HepG2 (cell line): ENCODE measurements around the gene CST8. TPM values are rescaled to one million over a fixed set of nuclear protein-coding genes. Genes with fewer than 3 reads are reported as not detected.
A peak's percentile ranks its signal among the peaks of the same experiment; 100 is the strongest.

Experiments
- ATAC-seq: fragments of 200-7000 bp; cut with Tn5 transposase; 3 replicates; pipeline ENCODE4 v1.9.1; 2020; ENCODE audit warnings: mild to moderate bottlenecking, moderate library complexity
- Bru-seq: library from RNA; stranded (reverse); fragments of 400-500 nt; gene quantifications from one replicate; lab custom pipeline; 2021; lab: Mats Ljungman, UMichigan
- BruChase-seq, 2 experiments: library from RNA; stranded (reverse); fragments of 400-500 nt; gene quantifications; one replicate each; lab custom pipeline; 2021; lab: Mats Ljungman, UMichigan
- BruUV-seq: library from RNA; stranded (reverse); fragments of 400-500 nt; replicated peaks from 2 replicates; lab custom pipeline; 2021; lab: Mats Ljungman, UMichigan
- CTCF ChIA-PET: fragments of 300-600 bp; formaldehyde crosslinking; extraction: SDS; loops from one replicate; lab custom pipeline; 2021; ENCODE audit warnings: low total read pairs, inconsistent platforms, low intra/inter-chr PET ratio; lab: Yijun Ruan, JAX
- POLR2A ChIA-PET: fragments of 350-600 bp; sonication (Branson Sonifier 250); formaldehyde crosslinking; loops from one replicate; lab custom pipeline; 2020; ENCODE audit warnings: antibody characterized with exemption, inconsistent platforms; lab: Yijun Ruan, JAX
- DNase-seq: peaks from one replicate; pipeline ENCODE4 v3.0.0-alpha.2; 2015; ENCODE audit warnings: low spot score
- FAIRE-seq: peaks from 3 replicates; lab custom pipeline; 2011; peaks lifted over from hg19 to GRCh38; lab: Jason Lieb, UNC
- H2AFZ ChIP-seq: one replicate; pipeline ENCODE4 v1.6.1; 2011; ENCODE audit warnings: low read length, inconsistent platforms
- H3K27ac ChIP-seq: fragments of 300-600 bp; 3 replicates; pipeline ENCODE4 v1.8.0; 2011; ENCODE audit warnings: mixed run types, mild to moderate bottlenecking, mixed read lengths, low read length, inconsistent platforms; ENCODE audit not compliant: insufficient read depth; ENCODE audit errors: extremely low read length
- H3K27me3 ChIP-seq, 2 experiments: fragments of 200-600 bp in 1 of 2; 2 replicates in 1 of 2; 3 replicates in 1 of 2; pipeline versions ENCODE4 v1.6.0 to v1.8.0; 2011; ENCODE audit warnings: low read length in 2 of 2, mild to moderate bottlenecking in 2 of 2, moderate library complexity in 2 of 2, inconsistent platforms in 1 of 2; ENCODE audit not compliant: insufficient read depth in 2 of 2, control insufficient read depth in 1 of 2
- H3K36me3 ChIP-seq, 2 experiments: fragments of 200-600 bp in 1 of 2; replicated peaks in 1 of 2; 2 replicates in 1 of 2; 3 replicates in 1 of 2; pipeline versions ENCODE4 v1.5.1 to v1.8.0; 2011; ENCODE audit warnings: low read length in 2 of 2, inconsistent platforms in 1 of 2; ENCODE audit not compliant: insufficient read depth in 2 of 2, control insufficient read depth in 1 of 2
- H3K4me1 ChIP-seq: 2 replicates; pipeline ENCODE4 v1.5.1; 2012; ENCODE audit warnings: low read length, inconsistent platforms; ENCODE audit not compliant: insufficient read depth
- H3K4me2 ChIP-seq: 2 replicates; pipeline ENCODE4 v1.6.0; 2011; ENCODE audit warnings: low read depth, low read length, inconsistent platforms
- H3K4me3 ChIP-seq, 3 experiments: fragments of 200-600 bp in 1 of 3; sonication (generic), shearing (Covaris generic) in 1 of 3; replicated peaks in 1 of 3; 2 replicates each; pipeline ENCODE4 v1.5.1; 2011 to 2016; ENCODE audit warnings: low read length in 3 of 3, inconsistent platforms in 2 of 3, low read depth in 2 of 3, mild to moderate bottlenecking in 2 of 3, control low read depth in 1 of 3, mixed read lengths in 1 of 3; ENCODE audit not compliant: insufficient read depth in 1 of 3
- H3K79me2 ChIP-seq: one replicate; pipeline ENCODE4 v1.6.1; 2011; ENCODE audit warnings: low read length, inconsistent platforms; ENCODE audit not compliant: insufficient read depth
- H3K9ac ChIP-seq: 2 replicates; pipeline ENCODE4 v1.6.0; 2011; ENCODE audit warnings: mild to moderate bottlenecking, low read depth, low read length, inconsistent platforms; ENCODE audit not compliant: insufficient read depth
- H3K9me3 ChIP-seq: 2 replicates; pipeline ENCODE4 v1.5.1; 2012; ENCODE audit warnings: mild to moderate bottlenecking, low read length
- H4K20me1 ChIP-seq: 2 replicates; pipeline ENCODE4 v1.6.0; 2011; ENCODE audit warnings: inconsistent platforms, mild to moderate bottlenecking, low read length, moderate library complexity; ENCODE audit not compliant: insufficient read depth
- BHLHE40 ChIP-seq: IDR thresholded peaks from 2 replicates; pipeline ENCODE4 v1.6.1; 2011; ENCODE audit warnings: low read length, improper control_type of control experiment
- CAMTA2 ChIP-seq: sonication (generic); formaldehyde crosslinking; IDR thresholded peaks from 2 replicates; pipeline ENCODE4 v1.4.0; 2020; ENCODE audit warnings: mild to moderate bottlenecking, missing genetic modification reagents, borderline replicate concordance
- GZF1 ChIP-seq: sonication (generic); formaldehyde crosslinking; IDR thresholded peaks from 2 replicates; pipeline ENCODE4 v1.5.1; 2020; ENCODE audit warnings: mild to moderate bottlenecking, missing genetic modification reagents
- HDAC6 ChIP-seq: fragments of 200-600 bp; sonication (generic); IDR thresholded peaks from 2 replicates; pipeline ENCODE4 v1.7.0; 2017; ENCODE audit warnings: mild to moderate bottlenecking, antibody characterized with exemption, low read length, low read depth
- IKZF5 ChIP-seq: IDR thresholded peaks from 2 replicates; pipeline ENCODE4 v1.6.1; 2018; ENCODE audit warnings: missing genetic modification reagents, mild to moderate bottlenecking, missing compliant biosample characterization
- KDM1A ChIP-seq: IDR thresholded peaks from 2 replicates; pipeline ENCODE4 v1.6.1; 2016; ENCODE audit warnings: missing compliant biosample characterization
- NBN ChIP-seq: fragments of 450-650 bp; conservative IDR thresholded peaks from 2 replicates; pipeline ENCODE4 v1.6.1; 2017
- PRDM4 ChIP-seq: sonication (generic); formaldehyde crosslinking; IDR thresholded peaks from 2 replicates; pipeline ENCODE4 v1.9.0; 2021; ENCODE audit warnings: missing genetic modification reagents, borderline replicate concordance
- ZBTB8A ChIP-seq: sonication (generic); formaldehyde crosslinking; IDR thresholded peaks from 2 replicates; pipeline ENCODE4 v1.4.0; 2020; ENCODE audit warnings: mild to moderate bottlenecking, low read depth, missing genetic modification reagents, borderline replicate concordance
- ZFP37 ChIP-seq: sonication (generic); formaldehyde crosslinking; IDR thresholded peaks from 2 replicates; pipeline ENCODE4 v1.4.0; 2020; ENCODE audit warnings: missing genetic modification reagents, borderline replicate concordance
- ZNF138 ChIP-seq: sonication (generic); formaldehyde crosslinking; IDR thresholded peaks from 2 replicates; pipeline ENCODE4 v1.5.0; 2020; ENCODE audit warnings: mild to moderate bottlenecking, low read depth, missing genetic modification reagents
- ZNF326 ChIP-seq: sonication (generic); formaldehyde crosslinking; IDR thresholded peaks from 2 replicates; pipeline ENCODE4 v1.4.0; 2020; ENCODE audit warnings: missing genetic modification reagents, borderline replicate concordance
- ZNF430 ChIP-seq: sonication (generic); formaldehyde crosslinking; IDR thresholded peaks from 2 replicates; pipeline ENCODE4 v1.9.0; 2021; ENCODE audit warnings: mild to moderate bottlenecking, missing genetic modification reagents
- ZNF616 ChIP-seq: sonication (generic); formaldehyde crosslinking; IDR thresholded peaks from 2 replicates; pipeline ENCODE4 v1.5.0; 2020; ENCODE audit warnings: low read depth, mild to moderate bottlenecking, missing genetic modification reagents
- ZNF800 ChIP-seq: sonication (generic); formaldehyde crosslinking; IDR thresholded peaks from 2 replicates; pipeline ENCODE4 v1.4.0; 2020; ENCODE audit warnings: missing genetic modification reagents
- ZNF879 ChIP-seq: sonication (generic); formaldehyde crosslinking; IDR thresholded peaks from 2 replicates; pipeline ENCODE4 v1.8.1; 2023; ENCODE audit warnings: missing genetic modification reagents
- WGBS: methylation state at CpG from one replicate; pipeline ENCODE4 v1.1.6; 2017; ENCODE audit warnings: low lambda C conversion rate; 5-methylcytosine and 5-hydroxymethylcytosine counted together
- in situ Hi-C: cut with HindIII; loops from 2 replicates; pipeline ENCODE4 v1.10.0; 2017; ENCODE audit warnings: low pct_unique_long_range_greater_than_20kb; ENCODE audit not compliant: extremely low pct_ligation_motif_present
- intact Hi-C: fragments of 100-400 bp; cut with micrococcal nuclease; formaldehyde crosslinking; loops from one replicate; pipeline ENCODE4 v1.10.0; 2022; ENCODE audit not compliant: unreplicated experiment
- long read RNA-seq, 2 experiments: library from RNA in 1 of 2; library from polyadenylated mRNA in 1 of 2; stranded (forward) in 1 of 2; unstranded in 1 of 2; transcript quantifications; one replicate each; pipeline ENCODE4 v2.0.0, GENCODE V29; 2019 to 2022
- polyA minus RNA-seq, 3 experiments: library from RNA; depleted of rRNA, polyadenylated mRNA; stranded (reverse); fragments of >200 nt; gene quantifications; 2 replicates each; pipeline ENCODE4 v1.2.3, GENCODE V29; 2011; ENCODE audit warnings: low replicate concordance in 1 of 3
- polyA plus RNA-seq, 8 experiments: library from polyadenylated mRNA; depleted of rRNA in 3 of 8; stranded (reverse) in 7 of 8; unstranded in 1 of 8; fragments of >200 nt; fragmentation: Illumina TruSeq in 4 of 8; extraction: Trizol in 4 of 8; gene quantifications; 2 replicates each; pipeline versions ENCODE4 v1.2.1 to v1.2.3, GENCODE V29; 2011 to 2016; ENCODE audit warnings: low read depth in 4 of 8, missing spikeins in 1 of 8, mixed read lengths in 1 of 8; ENCODE audit not compliant: insufficient read depth in 1 of 8
- total RNA-seq, 5 experiments: library from RNA; depleted of rRNA; stranded (reverse); fragments of >200 nt; fragmentation: Illumina TruSeq; extraction: Trizol; gene quantifications; 2 replicates each; pipeline ENCODE4 v1.2.3, GENCODE V29; 2016; ENCODE audit warnings: low read depth in 1 of 5

Gene CST8
- total RNA-seq (2016; rRNA removed; fragmentation: Illumina TruSeq; extraction: Trizol) (not detected in 2 replicates), polyA plus RNA-seq (2011; rRNA removed) (not detected in 2 replicates), polyA minus RNA-seq (2011; rRNA and poly(A)+ RNA removed; ENCODE audit: low replicate concordance) (not detected in 2 replicates), Bru-seq, nascent RNA (not detected), BruChase-seq, experiment 1, labeled RNA remaining after a 6-hour chase (not detected), BruChase-seq, experiment 2, labeled RNA remaining after a 2-hour chase (not detected)
- not detected in 2 replicates for total RNA-seq (2016; cell fraction: cytosol; rRNA removed; fragmentation: Illumina TruSeq; extraction: Trizol; ENCODE audit: low read depth)
- not detected in 2 replicates for total RNA-seq (2016; cell fraction: insoluble cytoplasmic fraction; rRNA removed; fragmentation: Illumina TruSeq; extraction: Trizol)
- not detected in 2 replicates for total RNA-seq (2016; cell fraction: membrane; rRNA removed; fragmentation: Illumina TruSeq; extraction: Trizol)
- not detected in 2 replicates for total RNA-seq (2016; cell fraction: nucleus; rRNA removed; fragmentation: Illumina TruSeq; extraction: Trizol)
- not detected in 2 replicates for polyA plus RNA-seq (2011; cell fraction: cytosol; rRNA removed)
- not detected in 2 replicates for polyA plus RNA-seq (2011; cell fraction: nucleus; rRNA removed)
- polyA plus RNA-seq (2012) = not detected in 2 replicates
- polyA plus RNA-seq (2016; cell fraction: cytosol; fragmentation: Illumina TruSeq; extraction: Trizol; ENCODE audit: low read depth) = not detected in 2 replicates
- not detected in 2 replicates for polyA plus RNA-seq (2016; cell fraction: insoluble cytoplasmic fraction; fragmentation: Illumina TruSeq; extraction: Trizol; ENCODE audit: low read depth)
- not detected in 2 replicates for polyA plus RNA-seq (2016; cell fraction: membrane; fragmentation: Illumina TruSeq; extraction: Trizol; ENCODE audit: low read depth)
- not detected in 2 replicates for polyA plus RNA-seq (2016; cell fraction: nucleus; fragmentation: Illumina TruSeq; extraction: Trizol; ENCODE audit: insufficient read depth, low read depth)
- polyA minus RNA-seq (2011; cell fraction: cytosol; rRNA and poly(A)+ RNA removed) = not detected in 2 replicates
- not detected in 2 replicates for polyA minus RNA-seq (2011; cell fraction: nucleus; rRNA and poly(A)+ RNA removed)
- long read RNA-seq, experiment 1 = 0 reads
- long read RNA-seq, experiment 2 = 0 reads

GRCh38 chr20:23490817-23491216, at the start of gene CST8:
TSS of gene CST8 (plus strand) at chr20:23491117. CDS start at chr20:23491668, 551 bp downstream.
- no TSS peak for BruUV-seq
- 57% methylated on average over 5 of the region's 5 CpGs for WGBS
- ATAC-seq (peak; percentile 58; the same call in 1 of the 3 replicates), FAIRE-seq (no peak), DNase-seq (no peak)
- no peaks in the 10 kb centered on the region for H3K9me3 ChIP-seq
- intact Hi-C loops = no loop called here
- no peak within 1 kb of the TSS for H3K4me2 ChIP-seq
- H3K4me3 ChIP-seq = no peak within 1 kb of the TSS
- no peak within 1 kb of the TSS for H2AFZ ChIP-seq
- no peaks in the 10 kb centered on the region for H3K79me2 ChIP-seq
- ChIA-PET POLR2A (no interaction called here), CTCF (no interaction called here)
- peaks cover 23% of the 10 kb centered on the region for H3K4me1 ChIP-seq
- in situ Hi-C loops = no loop called here
- H3K27ac ChIP-seq = no peak within 1 kb of the TSS
- H4K20me1 ChIP-seq = peaks cover 3% of the 10 kb centered on the region; the same call in 1 of the 2 replicates
- no peak within 1 kb of the TSS for H3K9ac ChIP-seq
- no peaks in the 10 kb centered on the region for H3K36me3 ChIP-seq
- H3K27me3 ChIP-seq = peaks cover 0 to 4% of the 10 kb centered on the region in 2 experiments; a peak in 1 of 5 replicates
- TF ChIP-seq NBN = no peak
- no peak for TF ChIP-seq GZF1 (CRISPR knock-in tag)
- no peak for TF ChIP-seq HDAC6
- no peak for TF ChIP-seq ZBTB8A
- TF ChIP-seq PRDM4 (CRISPR knock-in tag) = no peak
- no peak for TF ChIP-seq ZNF430 (CRISPR knock-in tag)
- no peak for TF ChIP-seq BHLHE40
- no peak for TF ChIP-seq ZNF800 (CRISPR knock-in tag)
- no peak for TF ChIP-seq KDM1A (CRISPR knock-in tag)
- TF ChIP-seq ZFP37 (CRISPR knock-in tag) = no peak
- no peak for TF ChIP-seq ZNF138 (CRISPR knock-in tag)
- TF ChIP-seq ZNF616 (CRISPR knock-in tag) = no peak
- TF ChIP-seq ZNF326 (CRISPR knock-in tag) = no peak
- no peak for TF ChIP-seq IKZF5 (CRISPR knock-in tag)
- TF ChIP-seq CAMTA2 (CRISPR knock-in tag) = no peak
- TF ChIP-seq ZNF879 (CRISPR knock-in tag) = no peak
